GM12892 (cell line): ENCODE data around the gene CBX6.

Experiments
- DNase-seq: peaks from one replicate; pipeline ENCODE4 v3.0.0; 2011; ENCODE audit not compliant: insufficient read length
- FAIRE-seq: peaks from 2 replicates; lab custom pipeline; 2011; peaks lifted over from hg19 to GRCh38; lab: Jason Lieb, UNC
- POLR2A ChIP-seq: IDR thresholded peaks from 2 replicates; pipeline ENCODE4 v1.6.1; 2011; ENCODE audit warnings: low read depth, low read length, control low read depth
- POLR2AphosphoS5 ChIP-seq: IDR thresholded peaks from 2 replicates; pipeline ENCODE4 v1.6.1; 2011; ENCODE audit warnings: low read depth, low read length, control low read depth
- TAF1 ChIP-seq: IDR thresholded peaks from 2 replicates; pipeline ENCODE4 v1.6.1; 2011; ENCODE audit warnings: low read depth, mild to moderate bottlenecking, control low read depth, low read length, borderline replicate concordance

The CBX6 gene

DNA sequence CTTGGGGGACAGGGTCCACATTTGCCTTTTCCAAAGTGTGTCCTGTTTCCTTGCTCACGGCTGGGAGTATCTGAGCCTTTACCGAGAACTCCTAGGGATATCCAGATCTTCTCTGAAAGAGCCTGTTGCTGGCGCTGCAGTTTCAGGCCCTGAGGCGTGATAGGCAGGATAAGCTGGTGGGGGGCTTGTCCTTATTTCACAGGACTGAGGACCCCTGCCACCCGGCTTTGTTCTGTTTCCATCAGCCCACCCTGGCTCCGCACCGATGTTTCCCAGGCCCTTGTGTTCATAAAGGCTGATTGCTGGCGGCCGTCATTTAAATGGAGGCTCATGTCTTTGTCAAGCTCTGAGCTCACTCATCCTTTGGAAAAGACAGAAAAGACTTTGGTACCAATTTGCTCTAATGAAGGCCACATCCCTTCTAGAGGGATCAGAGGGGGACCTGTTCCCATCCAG lies 18.8 kb downstream of the CBX6 start:
- DNase-seq, result no peak
- FAIRE-seq, result no peak
- TF ChIP-seq POLR2A (no peak), POLR2AphosphoS5 (no peak), TAF1 (no peak)

DNA sequence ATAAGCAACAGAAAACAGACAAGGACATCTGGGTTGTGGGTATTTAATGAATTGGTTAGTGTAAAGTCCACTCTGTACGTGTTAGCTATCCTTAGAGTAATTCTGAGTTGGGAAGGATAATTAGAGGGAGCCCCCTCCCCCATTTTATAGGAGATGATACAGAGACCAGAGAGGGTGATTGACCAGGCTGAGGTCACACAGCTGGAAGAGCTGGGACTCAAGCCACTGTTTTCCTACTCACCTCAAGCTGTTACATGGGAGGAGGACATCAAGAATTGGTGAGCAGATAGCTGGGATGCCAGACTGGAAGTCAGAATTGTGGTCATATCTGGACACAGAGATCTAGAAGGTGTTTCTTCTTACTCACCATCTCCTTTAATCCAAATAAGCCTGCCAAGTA lies 19.5 kb downstream of the CBX6 start:
- FAIRE-seq, result no peak

DNA sequence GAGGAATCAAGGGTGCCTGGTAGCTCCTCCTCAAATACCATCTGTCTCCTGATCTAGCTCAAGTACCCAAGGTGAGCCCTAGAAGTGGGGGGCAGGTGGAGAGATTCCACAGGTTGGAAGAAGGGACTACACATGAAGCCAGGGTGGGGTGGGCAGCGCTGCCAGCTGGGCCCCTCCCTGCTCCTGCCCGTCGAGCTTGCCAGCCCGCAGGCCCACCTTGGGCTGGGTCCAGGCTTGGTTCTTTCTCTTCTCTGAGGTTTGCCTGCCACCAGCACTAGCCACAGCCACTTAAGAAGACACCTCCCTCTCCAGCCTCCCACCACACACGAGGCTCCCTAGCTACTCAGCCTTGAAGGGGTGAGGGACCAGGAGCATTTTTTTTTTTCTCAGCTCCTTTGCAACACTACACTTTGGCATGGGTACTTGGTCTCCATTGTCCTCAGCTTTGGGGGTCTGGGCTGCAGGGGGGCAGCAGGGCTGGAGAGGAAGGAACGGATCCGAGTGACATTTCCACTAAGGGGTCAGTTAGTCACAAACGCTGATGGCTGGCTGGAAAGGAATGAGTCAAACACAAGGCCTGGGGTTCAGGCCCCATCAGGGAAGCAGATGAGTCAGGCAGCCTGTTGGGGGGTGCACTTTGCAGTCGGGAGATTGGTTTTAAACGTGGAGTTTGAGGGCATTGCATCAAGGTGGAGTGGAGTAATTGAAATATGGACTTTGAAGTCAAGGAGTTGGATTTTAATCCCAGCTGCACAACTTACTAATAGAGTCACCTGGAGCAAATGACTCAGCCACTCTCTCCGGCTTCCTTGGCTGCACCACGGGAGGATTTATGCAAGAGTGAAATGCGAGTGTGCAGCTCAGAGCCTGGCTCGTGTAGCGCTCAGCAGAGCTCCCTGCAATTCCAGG lies 20.8 kb downstream of the CBX6 start:
- FAIRE-seq (no peak), DNase-seq (no peak)
- no peak for TF ChIP-seq POLR2AphosphoS5
- TF ChIP-seq TAF1, result no peak
- TF ChIP-seq POLR2A, result no peak

More for the DNA sequence above, 19.5 kb downstream of the CBX6 start:
- DNase-seq, result no peak
- no peak for TF ChIP-seq TAF1
- no peak for TF ChIP-seq POLR2AphosphoS5
- no peak for TF ChIP-seq POLR2A

DNA sequence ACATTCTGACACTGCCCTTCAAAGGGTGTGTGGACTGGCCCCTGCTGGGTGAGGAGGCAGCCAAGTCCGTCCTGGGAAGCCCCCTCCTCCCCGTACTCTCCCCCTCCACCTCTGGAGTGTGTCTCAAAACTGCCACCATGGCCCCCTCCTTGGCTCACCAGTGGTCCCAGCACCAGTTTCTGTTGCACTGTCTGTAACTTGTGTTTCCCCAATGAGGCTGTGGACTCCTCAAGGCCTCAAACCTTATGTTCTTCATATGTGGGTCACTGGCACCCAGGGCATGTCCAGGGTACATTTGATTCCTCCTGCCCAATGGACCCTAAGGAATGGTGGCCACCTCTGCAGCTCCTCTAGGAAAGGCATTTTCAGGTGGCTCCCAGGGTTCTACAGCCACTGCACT lies 21.6 kb downstream of the CBX6 start:
- no peak for FAIRE-seq
- TF ChIP-seq POLR2AphosphoS5 (no peak), POLR2A (no peak), TAF1 (no peak)
- DNase-seq, result no peak

DNA sequence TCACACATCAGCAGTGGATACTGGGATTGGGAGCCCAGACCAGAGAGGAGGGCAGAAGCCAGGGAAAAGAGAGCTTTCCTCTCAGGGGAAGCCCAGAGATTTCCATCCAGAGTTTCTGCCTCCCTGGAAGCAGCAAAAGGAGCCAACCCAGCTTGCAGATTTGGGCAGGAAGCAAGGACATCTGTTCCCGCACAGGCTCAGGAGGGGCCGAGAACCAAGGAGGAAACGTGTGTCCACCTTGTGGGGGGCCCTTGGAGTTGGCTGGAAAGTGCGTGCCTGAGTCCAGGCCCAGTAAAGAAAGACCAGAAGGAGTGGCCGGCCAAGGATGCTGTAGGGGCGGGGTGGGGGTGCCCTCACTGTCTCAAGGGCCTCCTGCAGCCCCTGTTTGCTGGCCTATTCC lies 22.2 kb downstream of the CBX6 start:
- FAIRE-seq (no peak), DNase-seq (no peak)
- TF ChIP-seq POLR2AphosphoS5, result no peak

DNA sequence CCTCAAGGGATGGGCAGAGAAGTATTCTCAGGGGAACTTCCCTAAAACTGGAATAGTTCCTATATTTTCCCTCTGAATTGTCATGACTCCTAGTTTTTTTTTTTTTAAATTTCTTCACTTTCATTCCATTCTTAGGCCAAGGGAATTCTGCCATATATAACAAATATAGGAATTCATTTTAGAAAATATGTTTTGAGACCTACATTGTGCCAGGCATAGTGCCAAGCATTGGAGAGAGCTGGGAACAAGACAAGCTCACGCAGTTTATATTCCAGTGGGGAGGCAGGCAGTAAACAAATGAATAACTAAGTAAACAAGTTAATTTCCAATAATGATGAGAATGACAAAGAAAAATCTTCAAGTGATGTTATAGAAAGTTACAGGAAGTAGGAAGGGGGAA lies 25.6 kb downstream of the CBX6 start:
- FAIRE-seq, result no peak

DNA sequence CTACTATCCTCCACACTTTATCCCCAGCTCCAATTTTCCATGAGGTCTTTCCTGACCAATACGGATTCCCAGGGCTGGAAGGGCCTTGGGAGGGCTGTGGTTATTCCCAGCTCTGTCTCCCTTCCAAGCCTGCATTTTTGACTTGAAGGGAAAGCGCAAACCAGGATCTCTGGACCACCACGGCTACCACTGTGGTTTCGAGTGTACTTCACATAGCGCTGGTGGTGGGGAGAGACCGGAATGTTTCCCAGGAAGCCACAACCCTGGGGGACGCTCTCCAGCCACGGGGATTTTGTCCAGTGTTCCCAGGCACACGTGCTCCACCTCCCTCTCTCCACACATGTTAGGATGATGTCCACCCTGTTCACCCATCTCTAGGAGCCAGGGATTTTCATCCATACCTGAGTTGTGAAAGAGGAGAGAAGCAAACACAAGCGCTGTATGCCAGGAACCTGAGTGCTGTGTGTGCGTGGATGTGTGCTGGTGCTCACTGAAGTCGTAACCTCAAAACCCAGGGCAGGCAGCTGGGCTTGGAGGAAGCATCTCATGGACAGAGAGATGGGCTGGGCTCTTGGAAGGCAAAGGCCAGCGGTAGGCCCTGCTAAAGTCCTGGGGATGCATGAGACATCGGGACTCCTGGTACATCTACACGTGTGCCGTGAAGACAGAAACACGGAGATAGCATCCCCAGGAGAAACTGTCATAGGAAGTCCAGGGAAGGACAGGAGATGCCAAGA lies 26.8 kb downstream of the CBX6 start:
- FAIRE-seq (no peak), DNase-seq (no peak)
- TF ChIP-seq POLR2A (no peak), TAF1 (no peak), POLR2AphosphoS5 (no peak)

More for the DNA sequence above, 25.6 kb downstream of the CBX6 start:
- TF ChIP-seq POLR2A (no peak), POLR2AphosphoS5 (no peak), TAF1 (no peak)
- DNase-seq, result no peak

DNA sequence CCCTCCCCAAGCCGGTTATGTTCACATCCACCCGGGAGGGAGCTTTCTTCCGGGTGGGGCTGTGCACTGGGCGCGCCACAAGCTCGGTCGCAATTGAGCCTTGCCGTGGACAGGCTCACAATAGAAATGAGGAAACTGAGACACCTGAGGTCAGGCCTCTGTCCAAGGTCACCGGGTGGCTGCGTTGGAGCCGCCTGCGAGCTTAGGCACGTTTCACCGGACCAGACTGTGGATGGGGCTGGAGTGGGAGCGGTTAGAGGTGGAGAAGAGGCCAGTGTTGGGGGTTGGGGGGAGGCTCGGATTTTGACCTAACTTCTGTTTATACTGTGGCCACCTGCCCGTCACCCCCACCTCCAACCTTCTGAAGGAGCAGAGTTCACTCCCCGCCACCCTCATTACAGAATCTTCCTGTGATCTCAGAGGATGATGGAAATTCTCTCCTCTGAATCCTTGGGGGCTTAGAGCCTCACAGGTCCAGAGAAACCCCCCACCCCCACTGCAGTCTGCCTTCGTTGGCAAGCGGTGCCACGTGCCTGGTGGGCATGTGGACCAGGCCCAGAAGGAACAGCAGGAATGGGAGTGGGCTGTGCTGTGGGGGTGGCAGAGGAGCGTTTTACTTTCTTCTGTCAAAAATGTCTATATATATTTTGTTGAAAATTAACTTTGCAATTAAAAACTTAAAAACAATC lies 27.6 kb downstream of the CBX6 start:
- TF ChIP-seq POLR2A (no peak), POLR2AphosphoS5 (no peak), TAF1 (no peak)
- no peak for FAIRE-seq
- no peak for DNase-seq

DNA sequence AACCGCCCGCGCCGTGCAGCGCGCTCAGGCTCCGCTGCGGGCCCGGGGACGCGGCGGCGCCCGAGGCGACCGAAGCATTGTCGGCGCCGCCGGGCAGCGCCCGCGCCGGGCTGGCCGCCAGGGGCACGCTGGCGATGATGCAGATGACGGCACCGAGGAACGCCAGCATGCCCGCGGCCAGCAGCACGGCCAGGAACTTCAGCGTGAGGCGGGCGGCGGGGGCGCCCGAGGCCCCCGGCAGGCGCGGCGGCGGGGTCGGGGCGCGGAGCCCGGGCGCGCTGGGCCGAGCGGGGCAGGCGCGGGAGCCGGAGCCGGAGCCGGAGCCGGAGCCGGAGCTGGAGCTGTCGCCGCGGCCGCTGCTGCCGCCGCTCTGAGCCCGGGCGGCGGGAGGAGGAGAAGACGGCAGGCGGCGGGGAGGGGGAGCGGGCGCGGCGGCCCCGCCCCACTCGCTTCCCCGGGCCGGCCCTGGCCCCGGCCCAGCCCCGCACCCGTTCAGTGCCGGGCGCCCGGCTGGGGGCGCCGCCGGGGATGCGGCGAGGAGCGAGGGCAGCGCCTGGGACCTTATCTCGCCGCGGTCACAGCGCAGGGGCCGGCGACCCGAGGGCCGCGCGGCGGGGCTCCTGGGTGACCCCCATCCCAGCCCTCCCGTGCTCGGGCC lies 28.2 kb downstream of the CBX6 start, which contains the start of gene NPTXR:
NPTXR (minus strand) TSS at position 372 of the 658 bp plus-strand sequence.
- no peak for FAIRE-seq
- DNase-seq, result no peak
- TF ChIP-seq POLR2AphosphoS5, result no peak
- no peak for TF ChIP-seq TAF1
- no peak for TF ChIP-seq POLR2A

DNA sequence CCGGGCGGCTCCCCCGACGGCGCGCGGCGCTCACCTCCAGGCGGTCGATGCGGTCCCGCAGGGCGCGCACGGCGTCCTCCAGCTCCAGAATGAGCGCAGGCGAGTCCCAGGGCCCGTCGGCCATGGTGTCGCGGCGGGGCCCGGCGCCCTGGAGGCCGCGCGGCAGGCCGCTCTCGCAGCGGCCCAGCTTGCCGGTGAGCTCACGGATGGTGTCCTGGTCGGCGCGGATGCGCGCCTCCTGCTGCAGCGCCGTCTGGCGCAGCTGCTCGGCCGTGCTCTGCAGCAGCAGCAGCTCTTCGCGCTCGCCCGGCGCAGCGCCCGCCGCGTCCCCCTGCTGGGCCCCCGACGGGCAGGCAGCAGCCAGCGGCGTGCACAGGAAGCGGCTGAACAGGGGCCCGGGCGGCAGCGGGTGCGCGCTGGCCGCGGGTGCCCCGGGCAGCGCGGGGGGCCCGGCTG lies 28.8 kb downstream of the CBX6 start:
- FAIRE-seq, result no peak
- peak; percentile 43 for DNase-seq
- no peak for TF ChIP-seq POLR2A
- TF ChIP-seq POLR2AphosphoS5, result no peak
- no peak for TF ChIP-seq TAF1
